B cell (primary cell): Measurements from ENCODE around the gene P2RX5. TPM values are rescaled to one million over a fixed set of nuclear protein-coding genes. Genes with fewer than 3 reads are reported as not detected.
"Not testable (repeated sequence)": the region's sequence is repeated elsewhere in the genome, so short reads cannot be mapped to it uniquely, and the experiment has no call there.

Experiments used
- ATAC-seq: fragments of 200-7000 bp; cut with Tn5 transposase; one replicate; pipeline ENCODE4 v1.10.0; 2021; ENCODE audit warnings: low read depth, mild to moderate bottlenecking, moderate number of reproducible peaks, moderate library complexity
- CTCF ChIA-PET: fragments of 350-600 bp; sonication (Branson Sonifier 250); formaldehyde crosslinking; loops from one replicate; lab custom pipeline; 2021; ENCODE audit warnings: antibody characterized with exemption, inconsistent platforms; lab: Charles Lee
- POLR2A ChIA-PET: fragments of 350-600 bp; sonication (Branson Sonifier 250); formaldehyde crosslinking; loops from one replicate; lab custom pipeline; 2021; ENCODE audit warnings: antibody characterized with exemption; lab: Charles Lee
- DNase-seq: peaks from one replicate; pipeline ENCODE4 v3.0.0; 2013
- H2AFZ ChIP-seq: 2 replicates; pipeline ENCODE4 v1.6.1; 2012; ENCODE audit warnings: mild to moderate bottlenecking, low read depth, low read length; ENCODE audit not compliant: insufficient read depth, poor library complexity, severe bottlenecking
- H3K27ac ChIP-seq, 2 donors: 1 replicate in 1 of 2; 2 replicates in 1 of 2; pipeline ENCODE4 v1.5.1; 2012 to 2013; ENCODE audit warnings: low read length in 2 of 2, mild to moderate bottlenecking in 2 of 2, moderate library complexity in 1 of 2
- H3K27me3 ChIP-seq, 4 experiments: fragments of 200-600 bp in 1 of 4; sonication (generic) in 1 of 4; replicated peaks in 1 of 4; 1 replicate in 2 of 4; 2 replicates in 2 of 4; pipeline versions ENCODE4 v1.6.1 to v1.7.0; 2013 to 2016; ENCODE audit warnings: low read length in 3 of 4, mild to moderate bottlenecking in 2 of 4, mixed read lengths in 1 of 4, moderate library complexity in 1 of 4; ENCODE audit not compliant: insufficient read depth in 4 of 4, control insufficient read depth in 3 of 4; ENCODE audit errors: control extremely low read depth in 1 of 4
- H3K36me3 ChIP-seq, 2 experiments: replicated peaks in 1 of 2; 1 replicate in 1 of 2; 2 replicates in 1 of 2; pipeline versions ENCODE4 v1.6.1 to v1.7.1; 2013; ENCODE audit warnings: low read length in 1 of 2; ENCODE audit not compliant: insufficient read depth in 2 of 2, control insufficient read depth in 1 of 2; ENCODE audit errors: control extremely low read depth in 1 of 2, extremely low read depth in 1 of 2
- H3K4me1 ChIP-seq, 2 donors: fragments of 200-600 bp in 1 of 2; sonication (generic) in 1 of 2; 1 replicate in 1 of 2; 2 replicates in 1 of 2; pipeline versions ENCODE4 v1.5.1 to v1.6.1; 2013 to 2017; ENCODE audit warnings: low read length in 2 of 2; ENCODE audit not compliant: control insufficient read depth in 2 of 2, insufficient read depth in 2 of 2
- H3K4me2 ChIP-seq: replicated peaks from 2 replicates; pipeline ENCODE3; 2012; ENCODE audit warnings: mild to moderate bottlenecking, low read depth, low read length; ENCODE audit not compliant: poor library complexity, severe bottlenecking
- H3K4me3 ChIP-seq, 5 experiments: fragments of 200-600 bp in 1 of 5; sonication (generic) in 1 of 5; 1 replicate in 3 of 5; 2 replicates in 2 of 5; pipeline versions ENCODE4 v1.5.1 to v1.7.0; 2011 to 2016; ENCODE audit warnings: low read length in 4 of 5, mild to moderate bottlenecking in 4 of 5, low read depth in 2 of 5, control low read depth in 1 of 5, moderate library complexity in 1 of 5; ENCODE audit not compliant: insufficient read depth in 1 of 5; ENCODE audit errors: control extremely low read depth in 1 of 5, extremely low read depth in 1 of 5
- H3K79me2 ChIP-seq: fragments of 200-600 bp; sonication (generic); one replicate; pipeline ENCODE4 v1.6.0; 2016; ENCODE audit warnings: low read length; ENCODE audit not compliant: control insufficient read depth, insufficient read depth
- H3K9ac ChIP-seq: fragments of 200-600 bp; sonication (generic); 2 replicates; pipeline ENCODE4 v1.6.1; 2017; ENCODE audit warnings: mild to moderate bottlenecking, low read length, moderate library complexity
- H3K9me3 ChIP-seq, 3 donors: one replicate each; pipeline versions ENCODE4 v1.6.1 to v1.7.1; 2013; ENCODE audit warnings: low read length in 2 of 3; ENCODE audit not compliant: control insufficient read depth in 2 of 3, insufficient read depth in 1 of 3; ENCODE audit errors: control extremely low read depth in 1 of 3
- H4K20me1 ChIP-seq: 2 replicates; pipeline ENCODE4 v1.6.0; 2012; ENCODE audit warnings: mild to moderate bottlenecking, low read length; ENCODE audit not compliant: insufficient read depth, control insufficient read depth, poor library complexity, severe bottlenecking
- H3K27ac Mint-ChIP-seq: one replicate; pipeline ENCODE4 v1.8.0; 2021; ENCODE audit warnings: mixed read lengths
- H3K27me3 Mint-ChIP-seq: one replicate; pipeline ENCODE4 v1.8.0; 2021; ENCODE audit warnings: mixed read lengths
- H3K4me1 Mint-ChIP-seq: one replicate; pipeline ENCODE4 v1.8.0; 2021; ENCODE audit warnings: mixed read lengths
- H3K4me3 Mint-ChIP-seq: one replicate; pipeline ENCODE4 v1.8.0; 2021; ENCODE audit warnings: mixed read lengths
- H3K9me3 Mint-ChIP-seq: one replicate; pipeline ENCODE4 v1.8.0; 2022; ENCODE audit warnings: mixed read lengths; ENCODE audit not compliant: insufficient read depth
- CTCF ChIP-seq: fragments of 200-600 bp; IDR thresholded peaks from one replicate; pipeline ENCODE4 v1.8.0; 2022; ENCODE audit warnings: antibody characterized with exemption, mild to moderate bottlenecking
- EZH2 ChIP-seq: IDR thresholded peaks from 2 replicates; pipeline ENCODE4 v1.6.1; 2012; ENCODE audit warnings: borderline replicate concordance, low read depth, mild to moderate bottlenecking, moderate library complexity, low read length; ENCODE audit not compliant: insufficient read depth, poor library complexity, severe bottlenecking
- WGBS: methylation state at CpG from one replicate; pipeline ENCODE4 v1.1.5; 2013; ENCODE audit warnings: missing lambda C conversion rate; ENCODE audit not compliant: insufficient coverage; 5-methylcytosine and 5-hydroxymethylcytosine counted together
- intact Hi-C: fragments of 100-400 bp; cut with micrococcal nuclease; formaldehyde crosslinking; loops from one replicate; pipeline ENCODE4 v1.10.0; 2022
- polyA plus RNA-seq: library from polyadenylated mRNA; depleted of rRNA; stranded (reverse); fragments of >200 nt; gene quantifications from 2 replicates; pipeline ENCODE4 v1.2.3, GENCODE V29; 2012
- total RNA-seq, 2 donors: library from RNA; stranded (reverse); fragments of 120-200 nt in 1 of 2; gene quantifications; 1 replicate in 1 of 2; 2 replicates in 1 of 2; pipeline versions ENCODE4 v1.2.3 to v1.2.4, GENCODE V29; 2013 to 2022

Gene P2RX5
- total and polyA plus RNA-seq, 2 donors (not counting 1 experiment from before 2014, with no cell fraction given), result 405 to 745 TPM

- Histone ChIP-seq H3K4me2 (peak overlapping the region; percentile 70), H3K79me2 (peaks cover 9% of the 10 kb centered on the region), H3K27ac (peak overlapping the region; percentile 60 to 82), H4K20me1 (no peaks in the 10 kb centered on the region), H3K9me3 (no peaks in the 10 kb centered on the region), H3K27me3 (no peaks in the 10 kb centered on the region), H3K9ac (peak overlapping the region; percentile 28), H3K36me3 (peaks cover 5 to 17% of the 10 kb centered on the region in 2 experiments), H3K4me3 (peak overlapping the region in 4 of 5 experiments; percentile 11 to 54 (median 35)), H2AFZ (no peak overlapping the region), H3K4me1 (peaks cover 38 to 54% of the 10 kb centered on the region in 2 donors)
- 9% methylated on average over 2 of the region's 5 CpGs for WGBS
- ATAC-seq, result peak; percentile 92
- Mint-ChIP-seq H3K27me3 (no peaks in the 10 kb centered on the region), H3K9me3 (no peaks in the 10 kb centered on the region), H3K4me3 (peak overlapping the region; percentile 85), H3K27ac (peak overlapping the region; percentile 96), H3K4me1 (peaks cover 57% of the 10 kb centered on the region)
- POLR2A ChIA-PET, result interaction anchor here (0.6 to 4.5 kb wide), 13 partner anchors 9 to 432 kb away, joined by 3 to 63 read pairs (median 5); partner anchors contain the start of genes HASPIN and P2RX5
- CTCF ChIA-PET, result interaction anchor here (0.6 to 3.4 kb wide), 20 partner anchors 9 to 293 kb away, joined by 3 to 36 read pairs (median 4); partner anchors contain the start of genes CTNS, HASPIN, P2RX5 and SHPK
- DNase-seq, result peak; percentile 95
- TF ChIP-seq CTCF, result no peak
- intact Hi-C loops, result loop anchor here (1.0 to 2.0 kb wide), 4 partner anchors 11 to 28 kb away; partner anchors contain the start of gene HASPIN
Observed at GRCh38 chr17:3710951-3711383, 15.0 kb upstream of the P2RX5 start.

DNA sequence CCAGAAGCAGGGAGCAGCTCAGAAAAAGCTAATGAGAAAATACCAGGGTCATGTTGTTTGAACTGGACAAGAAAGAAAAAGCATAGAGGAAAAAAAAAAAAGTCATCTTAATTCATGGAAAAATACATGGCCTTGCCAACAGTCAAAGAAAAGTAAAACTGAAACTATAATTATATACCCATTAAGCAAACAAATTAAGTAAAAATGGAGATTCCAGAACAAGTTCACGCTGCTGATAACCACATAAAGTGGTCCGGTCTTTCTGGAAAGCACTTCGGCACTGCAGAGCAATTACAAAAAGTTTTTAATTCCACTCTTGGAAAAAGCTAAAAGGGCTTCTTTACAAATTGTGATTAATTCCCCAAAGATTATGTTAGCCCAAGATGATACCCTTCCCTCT, 12.4 kb upstream of the P2RX5 start:
- DNase-seq, result no peak
- no peak for ATAC-seq
- WGBS, result 81% methylated on average over 3 of the region's 3 CpGs
- H3K4me1 ChIP-seq, result peaks cover 38 to 61% of the 10 kb centered on the region in 2 donors
- Mint-ChIP-seq H3K9me3 (no peaks in the 10 kb centered on the region), H3K27me3 (no peaks in the 10 kb centered on the region), H3K27ac (peak overlapping the region; percentile 22), H3K4me1 (peaks cover 60% of the 10 kb centered on the region), H3K4me3 (no peak overlapping the region)
- H4K20me1 ChIP-seq, result no peaks in the 10 kb centered on the region
- H3K9ac ChIP-seq, result no peak overlapping the region
- no peak overlapping the region for H3K27ac ChIP-seq
- no peaks in the 10 kb centered on the region for H3K36me3 ChIP-seq
- intact Hi-C loops, result no loop called here
- H3K27me3 ChIP-seq, result no peaks in the 10 kb centered on the region
- ChIA-PET POLR2A (interaction anchor here (0.7 to 4.5 kb wide), 4 partner anchors 13 to 31 kb away, joined by 3 to 63 read pairs (median 5); partner anchors contain the start of gene P2RX5), CTCF (interaction anchor here (0.6 to 2.3 kb wide), 6 partner anchors 8 to 30 kb away, joined by 3 to 10 read pairs (median 4); partner anchors contain the start of genes HASPIN and P2RX5)
- H3K4me3 ChIP-seq, result no peak overlapping the region
- peak overlapping the region; percentile 45 for H3K4me2 ChIP-seq
- H2AFZ ChIP-seq, result no peak overlapping the region
- TF ChIP-seq EZH2 (no peak), CTCF (no peak)
- no peaks in the 10 kb centered on the region for H3K79me2 ChIP-seq
- H3K9me3 ChIP-seq, result no peaks in the 10 kb centered on the region

- H3K79me2 ChIP-seq, H3K9ac ChIP-seq, H3K27ac Mint-ChIP-seq, H3K27me3 ChIP-seq, H3K9me3 ChIP-seq, H4K20me1 ChIP-seq, H2AFZ ChIP-seq, intact Hi-C loops, DNase-seq, H3K4me2 ChIP-seq, H3K9me3 Mint-ChIP-seq, H3K4me3 Mint-ChIP-seq, H3K27me3 Mint-ChIP-seq, H3K27ac ChIP-seq, H3K36me3 ChIP-seq, H3K4me3 ChIP-seq, ATAC-seq: not testable (repeated sequence)
- CTCF ChIA-PET, result interaction anchor here (1.1 to 3.0 kb wide), 2 partner anchors 11 to 27 kb away, joined by 3 to 8 read pairs; no protein-coding TSS in a partner anchor
- 100% methylated on average over 1 of the region's 1 CpG for WGBS
- peaks cover 43 to 53% of the 10 kb centered on the region in 2 donors for H3K4me1 ChIP-seq
- peaks cover 58% of the 10 kb centered on the region for H3K4me1 Mint-ChIP-seq
- POLR2A ChIA-PET, result interaction anchor here (0.8 kb wide), 1 partner anchor 17 kb away, joined by 3 read pairs; no protein-coding TSS in a partner anchor
Observed at GRCh38 chr17:3705718-3705984, 9.7 kb upstream of the P2RX5 start.
